HepG2 (cell line): ENCODE measurements around the gene PLCXD1. TPM values are rescaled to one million over a fixed set of nuclear protein-coding genes. Genes with fewer than 3 reads are reported as not detected.

Experiments used
- ATAC-seq: fragments of 200-7000 bp; cut with Tn5 transposase; 3 replicates; pipeline ENCODE4 v1.9.1; 2020; ENCODE audit warnings: mild to moderate bottlenecking, moderate library complexity
- BruUV-seq: library from RNA; stranded (reverse); fragments of 400-500 nt; replicated peaks from 2 replicates; lab custom pipeline; 2021; lab: Mats Ljungman, UMichigan
- CTCF ChIA-PET: fragments of 300-600 bp; formaldehyde crosslinking; extraction: SDS; loops from one replicate; lab custom pipeline; 2021; ENCODE audit warnings: low total read pairs, inconsistent platforms, low intra/inter-chr PET ratio; lab: Yijun Ruan, JAX
- POLR2A ChIA-PET: fragments of 350-600 bp; sonication (Branson Sonifier 250); formaldehyde crosslinking; loops from one replicate; lab custom pipeline; 2020; ENCODE audit warnings: antibody characterized with exemption, inconsistent platforms; lab: Yijun Ruan, JAX
- DNase-seq: peaks from one replicate; pipeline ENCODE4 v3.0.0-alpha.2; 2015; ENCODE audit warnings: low spot score
- FAIRE-seq: peaks from 3 replicates; lab custom pipeline; 2011; peaks lifted over from hg19 to GRCh38; lab: Jason Lieb, UNC
- H2AFZ ChIP-seq: one replicate; pipeline ENCODE4 v1.6.1; 2011; ENCODE audit warnings: low read length, inconsistent platforms
- H3K27ac ChIP-seq: fragments of 300-600 bp; 3 replicates; pipeline ENCODE4 v1.8.0; 2011; ENCODE audit warnings: mixed run types, mild to moderate bottlenecking, mixed read lengths, low read length, inconsistent platforms; ENCODE audit not compliant: insufficient read depth; ENCODE audit errors: extremely low read length
- H3K27me3 ChIP-seq, 2 experiments: fragments of 200-600 bp in 1 of 2; 2 replicates in 1 of 2; 3 replicates in 1 of 2; pipeline versions ENCODE4 v1.6.0 to v1.8.0; 2011; ENCODE audit warnings: low read length in 2 of 2, mild to moderate bottlenecking in 2 of 2, moderate library complexity in 2 of 2, inconsistent platforms in 1 of 2; ENCODE audit not compliant: insufficient read depth in 2 of 2, control insufficient read depth in 1 of 2
- H3K36me3 ChIP-seq, 2 experiments: fragments of 200-600 bp in 1 of 2; replicated peaks in 1 of 2; 2 replicates in 1 of 2; 3 replicates in 1 of 2; pipeline versions ENCODE4 v1.5.1 to v1.8.0; 2011; ENCODE audit warnings: low read length in 2 of 2, inconsistent platforms in 1 of 2; ENCODE audit not compliant: insufficient read depth in 2 of 2, control insufficient read depth in 1 of 2
- H3K4me1 ChIP-seq: 2 replicates; pipeline ENCODE4 v1.5.1; 2012; ENCODE audit warnings: low read length, inconsistent platforms; ENCODE audit not compliant: insufficient read depth
- H3K4me2 ChIP-seq: 2 replicates; pipeline ENCODE4 v1.6.0; 2011; ENCODE audit warnings: low read depth, low read length, inconsistent platforms
- H3K4me3 ChIP-seq, 3 experiments: fragments of 200-600 bp in 1 of 3; sonication (generic), shearing (Covaris generic) in 1 of 3; replicated peaks in 1 of 3; 2 replicates each; pipeline ENCODE4 v1.5.1; 2011 to 2016; ENCODE audit warnings: low read length in 3 of 3, inconsistent platforms in 2 of 3, low read depth in 2 of 3, mild to moderate bottlenecking in 2 of 3, control low read depth in 1 of 3, mixed read lengths in 1 of 3; ENCODE audit not compliant: insufficient read depth in 1 of 3
- H3K79me2 ChIP-seq: one replicate; pipeline ENCODE4 v1.6.1; 2011; ENCODE audit warnings: low read length, inconsistent platforms; ENCODE audit not compliant: insufficient read depth
- H3K9ac ChIP-seq: 2 replicates; pipeline ENCODE4 v1.6.0; 2011; ENCODE audit warnings: mild to moderate bottlenecking, low read depth, low read length, inconsistent platforms; ENCODE audit not compliant: insufficient read depth
- H3K9me3 ChIP-seq: 2 replicates; pipeline ENCODE4 v1.5.1; 2012; ENCODE audit warnings: mild to moderate bottlenecking, low read length
- H4K20me1 ChIP-seq: 2 replicates; pipeline ENCODE4 v1.6.0; 2011; ENCODE audit warnings: inconsistent platforms, mild to moderate bottlenecking, low read length, moderate library complexity; ENCODE audit not compliant: insufficient read depth
- AGO1 ChIP-seq: fragments of 200-400 bp; formaldehyde crosslinking; IDR thresholded peaks from 2 replicates; pipeline ENCODE4 v1.6.1; 2017; ENCODE audit warnings: mild to moderate bottlenecking, low read depth, low read length, moderate library complexity; ENCODE audit not compliant: poor library complexity, severe bottlenecking
- AGO2 ChIP-seq: fragments of 200-400 bp; formaldehyde crosslinking; optimal IDR thresholded peaks from 2 replicates; pipeline ENCODE3; 2017; ENCODE audit warnings: mild to moderate bottlenecking, low read depth, low read length, moderate library complexity
- KLF11 ChIP-seq: IDR thresholded peaks from 2 replicates; pipeline ENCODE4 v1.6.1; 2016; ENCODE audit warnings: missing compliant biosample characterization
- MTF2 ChIP-seq: sonication (generic); formaldehyde crosslinking; IDR thresholded peaks from 2 replicates; pipeline ENCODE4 v1.5.0; 2020; ENCODE audit warnings: missing genetic modification reagents, borderline replicate concordance
- RBFOX2 ChIP-seq: fragments of 200-400 bp; formaldehyde crosslinking; IDR thresholded peaks from 2 replicates; pipeline ENCODE4 v1.6.1; 2017; ENCODE audit warnings: low read depth, mild to moderate bottlenecking, low read length
- SMARCC2 ChIP-seq: fragments of 450-650 bp; IDR thresholded peaks from 2 replicates; pipeline ENCODE4 v1.6.1; 2017; ENCODE audit warnings: antibody characterized with exemption, mild to moderate bottlenecking
- ZNF264 ChIP-seq: sonication (generic); formaldehyde crosslinking; IDR thresholded peaks from 2 replicates; pipeline ENCODE4 v1.4.0; 2020; ENCODE audit warnings: missing genetic modification reagents
- ZNF446 ChIP-seq: sonication (generic); formaldehyde crosslinking; IDR thresholded peaks from 2 replicates; pipeline ENCODE4 v1.5.0; 2020; ENCODE audit warnings: mild to moderate bottlenecking, missing genetic modification reagents
- WGBS: methylation state at CpG from one replicate; pipeline ENCODE4 v1.1.6; 2017; ENCODE audit warnings: low lambda C conversion rate; 5-methylcytosine and 5-hydroxymethylcytosine counted together
- in situ Hi-C: cut with HindIII; loops from 2 replicates; pipeline ENCODE4 v1.10.0; 2017; ENCODE audit warnings: low pct_unique_long_range_greater_than_20kb; ENCODE audit not compliant: extremely low pct_ligation_motif_present
- intact Hi-C: fragments of 100-400 bp; cut with micrococcal nuclease; formaldehyde crosslinking; loops from one replicate; pipeline ENCODE4 v1.10.0; 2022; ENCODE audit not compliant: unreplicated experiment
- polyA plus RNA-seq, 8 experiments: library from polyadenylated mRNA; depleted of rRNA in 3 of 8; stranded (reverse) in 7 of 8; unstranded in 1 of 8; fragments of >200 nt; fragmentation: Illumina TruSeq in 4 of 8; extraction: Trizol in 4 of 8; gene quantifications; 2 replicates each; pipeline versions ENCODE4 v1.2.1 to v1.2.3, GENCODE V29; 2011 to 2016; ENCODE audit warnings: low read depth in 4 of 8, missing spikeins in 1 of 8, mixed read lengths in 1 of 8; ENCODE audit not compliant: insufficient read depth in 1 of 8
- total RNA-seq, 5 experiments: library from RNA; depleted of rRNA; stranded (reverse); fragments of >200 nt; fragmentation: Illumina TruSeq; extraction: Trizol; gene quantifications; 2 replicates each; pipeline ENCODE4 v1.2.3, GENCODE V29; 2016; ENCODE audit warnings: low read depth in 1 of 5
- TF ChIP-seq, protein P1 (sequence below): sonication (generic); formaldehyde crosslinking; IDR thresholded peaks from 2 replicates; pipeline ENCODE4 v1.5.1; 2020; ENCODE audit warnings: mild to moderate bottlenecking, missing genetic modification reagents, moderate library complexity
- TF ChIP-seq, protein P2 (sequence below): sonication (generic); formaldehyde crosslinking; IDR thresholded peaks from 2 replicates; pipeline ENCODE4 v1.5.0; 2020; ENCODE audit warnings: mild to moderate bottlenecking, missing genetic modification reagents, moderate library complexity
- TF ChIP-seq, protein P3 (sequence below): sonication (generic); formaldehyde crosslinking; IDR thresholded peaks from 2 replicates; pipeline ENCODE4 v1.4.0; 2020; ENCODE audit warnings: missing genetic modification reagents, borderline replicate concordance
- TF ChIP-seq, protein P4 (sequence below): IDR thresholded peaks from 2 replicates; pipeline ENCODE4 v1.6.1; 2016; ENCODE audit warnings: low read depth, control low read depth

Gene PLCXD1
- total and polyA plus RNA-seq, 2 of the 13 experiments (the other 11 are each of a cell fraction or from before 2014, with no cell fraction given) = 87.7 to 153 TPM

DNA sequence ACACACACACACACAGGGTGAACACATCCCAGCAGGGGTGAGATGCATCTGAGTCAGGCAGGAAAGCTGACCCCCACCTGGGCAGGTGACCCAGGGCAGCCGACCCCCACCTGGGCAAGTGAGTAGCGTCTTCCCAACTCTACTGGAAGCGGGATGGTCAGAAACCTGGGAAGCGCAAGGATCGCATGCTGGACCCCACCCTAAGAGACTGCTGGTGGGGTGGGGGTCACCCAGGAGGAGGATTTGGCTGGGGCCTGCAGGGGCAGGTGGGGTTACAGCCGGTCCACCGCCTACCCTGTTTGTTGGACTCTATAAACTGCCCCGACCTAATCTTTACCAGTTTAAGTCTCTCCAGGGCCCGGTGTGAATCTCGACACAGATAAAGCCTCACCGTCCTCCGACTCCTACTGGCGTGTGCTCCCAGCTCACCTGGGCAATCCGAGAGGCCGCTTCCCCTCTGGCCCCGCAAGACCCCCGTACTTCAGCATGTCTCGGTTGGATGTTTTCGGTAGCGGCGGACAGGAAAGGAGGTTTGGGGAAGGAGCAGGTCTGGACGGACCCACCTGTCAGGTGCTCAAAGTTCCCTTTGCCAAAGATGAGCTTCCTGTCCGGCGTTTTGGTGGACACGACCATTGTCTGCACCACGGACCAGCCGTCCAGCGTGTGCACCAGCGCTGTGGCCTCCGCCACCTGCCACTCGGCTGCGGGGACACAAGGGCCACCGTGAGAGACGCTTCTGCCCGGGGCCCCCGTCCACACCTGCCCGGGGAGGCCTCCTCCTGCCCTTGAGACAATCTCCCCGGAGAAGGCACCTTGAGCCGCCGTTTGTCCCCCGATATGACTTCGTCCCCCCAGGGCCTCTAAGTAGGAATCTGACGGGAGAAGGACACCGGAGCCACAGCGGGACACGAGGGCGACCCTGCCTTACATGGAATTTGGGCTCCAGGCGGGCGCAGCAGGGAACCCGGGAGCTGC is 35.5 kb downstream of the PLCXD1 start:
- ChIA-PET CTCF (no interaction called here), POLR2A (no interaction called here)
- peaks cover 11% of the 10 kb centered on the region for H3K4me1 ChIP-seq
- peaks cover 13 to 44% of the 10 kb centered on the region in 2 experiments; a peak in 4 of 5 replicates for H3K36me3 ChIP-seq
- 98% methylated on average over 32 of the region's 50 CpGs for WGBS
- H4K20me1 ChIP-seq = peaks cover 6% of the 10 kb centered on the region; the same call in 1 of the 2 replicates
- H2AFZ ChIP-seq = no peak overlapping the region
- DNase-seq = no peak
- H3K4me3 ChIP-seq = no peak overlapping the region
- no peak overlapping the region for H3K9ac ChIP-seq
- peak overlapping the region; percentile 40 for H3K27ac ChIP-seq
- H3K9me3 ChIP-seq = no peaks in the 10 kb centered on the region
- in situ Hi-C loops = loop anchor here (5.0 kb wide), 1 partner anchor 39 kb away; no protein-coding TSS in a partner anchor
- ATAC-seq = no peak
- H3K27me3 ChIP-seq = no peaks in the 10 kb centered on the region
- H3K79me2 ChIP-seq = peaks cover 9% of the 10 kb centered on the region
- intact Hi-C loops = loop anchor here (5.0 kb wide), 1 partner anchor 39 kb away; no protein-coding TSS in a partner anchor
- TSS peak; percentile 33 for BruUV-seq
- no peak for FAIRE-seq
- 0 out of 2 replicates have a peak overlapping the region, but pooled peaks have one; percentile 18 for H3K4me2 ChIP-seq
- TF ChIP-seq, protein P1, sequence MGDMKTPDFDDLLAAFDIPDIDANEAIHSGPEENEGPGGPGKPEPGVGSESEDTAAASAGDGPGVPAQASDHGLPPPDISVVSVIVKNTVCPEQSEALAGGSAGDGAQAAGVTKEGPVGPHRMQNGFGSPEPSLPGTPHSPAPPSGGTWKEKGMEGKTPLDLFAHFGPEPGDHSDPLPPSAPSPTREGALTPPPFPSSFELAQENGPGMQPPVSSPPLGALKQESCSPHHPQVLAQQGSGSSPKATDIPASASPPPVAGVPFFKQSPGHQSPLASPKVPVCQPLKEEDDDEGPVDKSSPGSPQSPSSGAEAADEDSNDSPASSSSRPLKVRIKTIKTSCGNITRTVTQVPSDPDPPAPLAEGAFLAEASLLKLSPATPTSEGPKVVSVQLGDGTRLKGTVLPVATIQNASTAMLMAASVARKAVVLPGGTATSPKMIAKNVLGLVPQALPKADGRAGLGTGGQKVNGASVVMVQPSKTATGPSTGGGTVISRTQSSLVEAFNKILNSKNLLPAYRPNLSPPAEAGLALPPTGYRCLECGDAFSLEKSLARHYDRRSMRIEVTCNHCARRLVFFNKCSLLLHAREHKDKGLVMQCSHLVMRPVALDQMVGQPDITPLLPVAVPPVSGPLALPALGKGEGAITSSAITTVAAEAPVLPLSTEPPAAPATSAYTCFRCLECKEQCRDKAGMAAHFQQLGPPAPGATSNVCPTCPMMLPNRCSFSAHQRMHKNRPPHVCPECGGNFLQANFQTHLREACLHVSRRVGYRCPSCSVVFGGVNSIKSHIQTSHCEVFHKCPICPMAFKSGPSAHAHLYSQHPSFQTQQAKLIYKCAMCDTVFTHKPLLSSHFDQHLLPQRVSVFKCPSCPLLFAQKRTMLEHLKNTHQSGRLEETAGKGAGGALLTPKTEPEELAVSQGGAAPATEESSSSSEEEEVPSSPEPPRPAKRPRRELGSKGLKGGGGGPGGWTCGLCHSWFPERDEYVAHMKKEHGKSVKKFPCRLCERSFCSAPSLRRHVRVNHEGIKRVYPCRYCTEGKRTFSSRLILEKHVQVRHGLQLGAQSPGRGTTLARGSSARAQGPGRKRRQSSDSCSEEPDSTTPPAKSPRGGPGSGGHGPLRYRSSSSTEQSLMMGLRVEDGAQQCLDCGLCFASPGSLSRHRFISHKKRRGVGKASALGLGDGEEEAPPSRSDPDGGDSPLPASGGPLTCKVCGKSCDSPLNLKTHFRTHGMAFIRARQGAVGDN (CRISPR knock-in tag) = peak; percentile 18; the same call in 1 of the 2 replicates
- TF ChIP-seq SMARCC2 (no peak), AGO2 (peak; percentile 87), ZNF446 (CRISPR knock-in tag) (no peak), AGO1 (peak; percentile 93), RBFOX2 (peak; percentile 69), KLF11 (CRISPR knock-in tag) (no peak), MTF2 (no peak), ZNF264 (CRISPR knock-in tag) (no peak)
- TF ChIP-seq, protein P2, sequence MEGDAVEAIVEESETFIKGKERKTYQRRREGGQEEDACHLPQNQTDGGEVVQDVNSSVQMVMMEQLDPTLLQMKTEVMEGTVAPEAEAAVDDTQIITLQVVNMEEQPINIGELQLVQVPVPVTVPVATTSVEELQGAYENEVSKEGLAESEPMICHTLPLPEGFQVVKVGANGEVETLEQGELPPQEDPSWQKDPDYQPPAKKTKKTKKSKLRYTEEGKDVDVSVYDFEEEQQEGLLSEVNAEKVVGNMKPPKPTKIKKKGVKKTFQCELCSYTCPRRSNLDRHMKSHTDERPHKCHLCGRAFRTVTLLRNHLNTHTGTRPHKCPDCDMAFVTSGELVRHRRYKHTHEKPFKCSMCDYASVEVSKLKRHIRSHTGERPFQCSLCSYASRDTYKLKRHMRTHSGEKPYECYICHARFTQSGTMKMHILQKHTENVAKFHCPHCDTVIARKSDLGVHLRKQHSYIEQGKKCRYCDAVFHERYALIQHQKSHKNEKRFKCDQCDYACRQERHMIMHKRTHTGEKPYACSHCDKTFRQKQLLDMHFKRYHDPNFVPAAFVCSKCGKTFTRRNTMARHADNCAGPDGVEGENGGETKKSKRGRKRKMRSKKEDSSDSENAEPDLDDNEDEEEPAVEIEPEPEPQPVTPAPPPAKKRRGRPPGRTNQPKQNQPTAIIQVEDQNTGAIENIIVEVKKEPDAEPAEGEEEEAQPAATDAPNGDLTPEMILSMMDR (CRISPR knock-in tag) = no peak
- TF ChIP-seq, protein P3, sequence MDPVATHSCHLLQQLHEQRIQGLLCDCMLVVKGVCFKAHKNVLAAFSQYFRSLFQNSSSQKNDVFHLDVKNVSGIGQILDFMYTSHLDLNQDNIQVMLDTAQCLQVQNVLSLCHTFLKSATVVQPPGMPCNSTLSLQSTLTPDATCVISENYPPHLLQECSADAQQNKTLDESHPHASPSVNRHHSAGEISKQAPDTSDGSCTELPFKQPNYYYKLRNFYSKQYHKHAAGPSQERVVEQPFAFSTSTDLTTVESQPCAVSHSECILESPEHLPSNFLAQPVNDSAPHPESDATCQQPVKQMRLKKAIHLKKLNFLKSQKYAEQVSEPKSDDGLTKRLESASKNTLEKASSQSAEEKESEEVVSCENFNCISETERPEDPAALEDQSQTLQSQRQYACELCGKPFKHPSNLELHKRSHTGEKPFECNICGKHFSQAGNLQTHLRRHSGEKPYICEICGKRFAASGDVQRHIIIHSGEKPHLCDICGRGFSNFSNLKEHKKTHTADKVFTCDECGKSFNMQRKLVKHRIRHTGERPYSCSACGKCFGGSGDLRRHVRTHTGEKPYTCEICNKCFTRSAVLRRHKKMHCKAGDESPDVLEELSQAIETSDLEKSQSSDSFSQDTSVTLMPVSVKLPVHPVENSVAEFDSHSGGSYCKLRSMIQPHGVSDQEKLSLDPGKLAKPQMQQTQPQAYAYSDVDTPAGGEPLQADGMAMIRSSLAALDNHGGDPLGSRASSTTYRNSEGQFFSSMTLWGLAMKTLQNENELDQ (CRISPR knock-in tag) = no peak
- TF ChIP-seq, protein P4, sequence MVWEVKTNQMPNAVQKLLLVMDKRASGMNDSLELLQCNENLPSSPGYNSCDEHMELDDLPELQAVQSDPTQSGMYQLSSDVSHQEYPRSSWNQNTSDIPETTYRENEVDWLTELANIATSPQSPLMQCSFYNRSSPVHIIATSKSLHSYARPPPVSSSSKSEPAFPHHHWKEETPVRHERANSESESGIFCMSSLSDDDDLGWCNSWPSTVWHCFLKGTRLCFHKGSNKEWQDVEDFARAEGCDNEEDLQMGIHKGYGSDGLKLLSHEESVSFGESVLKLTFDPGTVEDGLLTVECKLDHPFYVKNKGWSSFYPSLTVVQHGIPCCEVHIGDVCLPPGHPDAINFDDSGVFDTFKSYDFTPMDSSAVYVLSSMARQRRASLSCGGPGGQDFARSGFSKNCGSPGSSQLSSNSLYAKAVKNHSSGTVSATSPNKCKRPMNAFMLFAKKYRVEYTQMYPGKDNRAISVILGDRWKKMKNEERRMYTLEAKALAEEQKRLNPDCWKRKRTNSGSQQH = no peak
